ENCODE data around the gene GPC5.
"Not testable (repeated sequence)": the region's sequence is repeated elsewhere in the genome, so short reads cannot be mapped to it uniquely, and the experiment has no call there.

Gene GPC5

GRCh38 chr13:91400671-91401070 lies 2.2 kb downstream of the GPC5 start:
- TF ChIP-seq, protein P1, sequence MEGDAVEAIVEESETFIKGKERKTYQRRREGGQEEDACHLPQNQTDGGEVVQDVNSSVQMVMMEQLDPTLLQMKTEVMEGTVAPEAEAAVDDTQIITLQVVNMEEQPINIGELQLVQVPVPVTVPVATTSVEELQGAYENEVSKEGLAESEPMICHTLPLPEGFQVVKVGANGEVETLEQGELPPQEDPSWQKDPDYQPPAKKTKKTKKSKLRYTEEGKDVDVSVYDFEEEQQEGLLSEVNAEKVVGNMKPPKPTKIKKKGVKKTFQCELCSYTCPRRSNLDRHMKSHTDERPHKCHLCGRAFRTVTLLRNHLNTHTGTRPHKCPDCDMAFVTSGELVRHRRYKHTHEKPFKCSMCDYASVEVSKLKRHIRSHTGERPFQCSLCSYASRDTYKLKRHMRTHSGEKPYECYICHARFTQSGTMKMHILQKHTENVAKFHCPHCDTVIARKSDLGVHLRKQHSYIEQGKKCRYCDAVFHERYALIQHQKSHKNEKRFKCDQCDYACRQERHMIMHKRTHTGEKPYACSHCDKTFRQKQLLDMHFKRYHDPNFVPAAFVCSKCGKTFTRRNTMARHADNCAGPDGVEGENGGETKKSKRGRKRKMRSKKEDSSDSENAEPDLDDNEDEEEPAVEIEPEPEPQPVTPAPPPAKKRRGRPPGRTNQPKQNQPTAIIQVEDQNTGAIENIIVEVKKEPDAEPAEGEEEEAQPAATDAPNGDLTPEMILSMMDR (IDR thresholded peaks at IDR 0.05; ENCODE audit: low read depth, low read length): no peak
- in situ Hi-C loops (cut with HindIII; ENCODE audit: low sequenced_read_pairs): no loop called here
- H3K4me3 ChIP-seq (ENCODE audit: low read depth, low read length): no peak overlapping the region
- no peak for DNase-seq (ENCODE audit: low read depth, low spot score)

GRCh38 chr13:91401920-91402319 lies 3.5 kb downstream of the GPC5 start:
- TF ChIP-seq, protein P1 (IDR thresholded peaks at IDR 0.05; ENCODE audit: low read depth, low read length): no peak
- H3K4me3 ChIP-seq (ENCODE audit: low read depth, low read length): no peak overlapping the region
- in situ Hi-C loops (cut with HindIII; ENCODE audit: low sequenced_read_pairs): no loop called here
- no peak for DNase-seq (ENCODE audit: low read depth, low spot score)

DNA sequence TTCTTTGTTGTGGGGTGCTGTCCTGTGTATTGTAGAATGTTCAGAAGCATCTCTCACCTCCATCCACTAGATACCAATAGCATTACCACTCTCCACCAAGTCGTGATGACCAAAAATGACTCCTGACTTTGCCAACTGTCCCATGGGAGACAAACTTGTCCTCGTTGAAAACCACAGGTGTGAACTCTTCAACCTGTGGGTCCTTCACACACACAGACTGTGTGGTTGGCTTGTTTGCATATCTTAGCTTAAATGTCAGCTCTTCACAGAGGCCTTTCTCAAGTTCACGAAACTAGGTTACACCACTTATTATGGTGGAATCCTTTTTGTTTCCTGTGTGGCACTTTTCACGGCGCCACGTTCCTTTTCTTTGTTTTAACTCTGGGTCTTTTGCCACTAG lies 6.8 kb downstream of the GPC5 start:
- in situ Hi-C loops (cut with HindIII; ENCODE audit: low sequenced_read_pairs): no loop called here
- no peak for DNase-seq (ENCODE audit: low read depth, low spot score)
- no peak overlapping the region for H3K4me3 ChIP-seq (ENCODE audit: low read depth, low read length)
- TF ChIP-seq, protein P1 (IDR thresholded peaks at IDR 0.05; ENCODE audit: low read depth, low read length): no peak

DNA sequence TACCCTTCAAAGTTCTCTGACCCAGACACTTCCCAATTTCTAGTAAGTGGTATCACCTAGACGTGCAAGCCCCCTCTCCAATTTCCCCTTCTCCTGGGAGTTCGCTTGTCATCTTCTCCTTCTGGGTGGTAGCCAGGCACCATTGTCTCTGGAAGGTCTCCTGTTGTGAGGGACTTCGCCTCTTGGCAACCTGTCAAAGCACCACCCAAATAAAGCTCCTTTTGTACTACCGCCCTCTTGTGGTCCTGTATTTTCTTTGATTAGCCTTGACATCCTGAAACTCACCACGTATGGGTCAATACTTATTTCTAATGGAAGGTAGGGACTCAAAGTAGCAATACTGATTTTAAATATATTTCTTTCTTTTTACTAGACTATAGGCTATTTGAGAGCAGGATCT lies 8.2 kb downstream of the GPC5 start:
- in situ Hi-C loops (cut with HindIII; ENCODE audit: low sequenced_read_pairs): no loop called here
- TF ChIP-seq, protein P1 (IDR thresholded peaks at IDR 0.05; ENCODE audit: low read depth, low read length): peak; percentile 56
- H3K4me3 ChIP-seq (ENCODE audit: low read depth, low read length): no peak overlapping the region
- DNase-seq (ENCODE audit: low read depth, low spot score): peak; percentile 42

DNA sequence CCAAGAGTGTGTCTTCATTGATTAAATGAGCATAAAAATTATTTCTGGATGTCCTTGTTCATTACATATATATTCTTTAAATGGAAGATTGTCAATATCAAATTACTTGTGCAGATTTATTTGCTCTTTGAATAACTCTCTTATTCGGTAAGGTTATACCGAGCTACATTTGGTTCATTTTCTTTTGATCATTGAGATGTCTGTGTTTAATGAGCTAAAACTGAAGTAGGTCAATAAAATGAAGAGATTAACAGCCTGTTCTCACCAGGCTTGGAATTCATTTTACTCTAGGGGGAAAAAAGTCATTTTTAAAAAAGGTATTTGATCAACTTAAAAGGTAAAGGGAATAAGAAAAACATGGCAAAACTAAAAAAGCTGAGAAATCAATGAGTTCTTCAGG lies 10.6 kb downstream of the GPC5 start:
- TF ChIP-seq, protein P1 (IDR thresholded peaks at IDR 0.05; ENCODE audit: low read depth, low read length): no peak
- no peak overlapping the region for H3K4me3 ChIP-seq (ENCODE audit: low read depth, low read length)
- in situ Hi-C loops (cut with HindIII; ENCODE audit: low sequenced_read_pairs): no loop called here
- DNase-seq (ENCODE audit: low read depth, low spot score): no peak

DNA sequence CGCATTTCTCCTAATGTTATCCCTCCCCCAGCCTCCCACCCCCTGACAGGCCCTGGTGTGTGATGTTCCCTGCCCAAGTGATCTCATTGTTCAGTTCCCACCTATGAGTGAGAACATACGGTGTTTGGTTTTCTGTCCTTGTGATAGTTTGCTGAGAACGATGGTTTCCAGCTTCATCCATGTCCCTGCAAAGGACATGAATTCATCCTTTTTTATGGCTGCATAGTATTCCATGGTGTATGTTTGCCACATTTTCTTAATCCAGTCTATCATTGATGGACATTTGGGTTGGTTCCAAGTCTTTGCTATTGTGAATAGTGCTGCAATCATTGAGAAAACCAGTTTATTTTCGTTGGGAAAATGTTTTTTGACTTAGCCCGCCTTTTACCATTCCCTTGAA lies 18.2 kb downstream of the GPC5 start:
- H3K4me3 ChIP-seq (ENCODE audit: low read depth, low read length); DNase-seq (ENCODE audit: low read depth, low spot score); in situ Hi-C loops (cut with HindIII; ENCODE audit: low sequenced_read_pairs): not testable (repeated sequence)

- TF ChIP-seq, protein P1 (IDR thresholded peaks at IDR 0.05; ENCODE audit: low read depth, low read length): no peak
- H3K4me3 ChIP-seq (ENCODE audit: low read depth, low read length): no peak overlapping the region
- DNase-seq (ENCODE audit: low read depth, low spot score): no peak
- in situ Hi-C loops (cut with HindIII; ENCODE audit: low sequenced_read_pairs): no loop called here
Observed at GRCh38 chr13:91417660-91418325, 19.4 kb downstream of the GPC5 start.
